Liver (tissue), 3 donors: ENCODE results near the gene NCOR2.

Source experiments
- CTCF ChIP-seq: fragments of 150-350 bp; IDR thresholded peaks from 2 replicates; pipeline ENCODE4 v1.5.1; 2017; ENCODE audit warnings: improper control_type of control experiment, low read depth, low read length; ENCODE audit not compliant: missing input control
- EGR1 ChIP-seq, 2 donors: IDR thresholded peaks; 2 replicates each; pipeline ENCODE4 v1.6.1; 2016 to 2018; ENCODE audit warnings: antibody characterized with exemption in 2 of 2, low read depth in 2 of 2
- GABPA ChIP-seq, 2 donors: IDR thresholded peaks in 1 of 2; conservative IDR thresholded peaks in 1 of 2; 2 replicates each; pipeline ENCODE4 v1.6.1; 2016; ENCODE audit warnings: antibody characterized with exemption in 2 of 2, mild to moderate bottlenecking in 1 of 2, moderate library complexity in 1 of 2
- MAX ChIP-seq: IDR thresholded peaks from 2 replicates; pipeline ENCODE4 v1.6.1; 2016; ENCODE audit warnings: antibody characterized with exemption
- RAD21 ChIP-seq, 2 donors: IDR thresholded peaks; 2 replicates each; pipeline ENCODE4 v1.6.1; 2016; ENCODE audit warnings: antibody characterized with exemption in 2 of 2, mild to moderate bottlenecking in 2 of 2
- REST ChIP-seq: IDR thresholded peaks from 2 replicates; pipeline ENCODE4 v1.6.1; 2016; ENCODE audit warnings: antibody characterized with exemption, mild to moderate bottlenecking
- RXRA ChIP-seq, 2 donors: IDR thresholded peaks; 2 replicates each; pipeline ENCODE4 v1.6.1; 2017 to 2018; ENCODE audit warnings: antibody characterized with exemption in 2 of 2, mild to moderate bottlenecking in 1 of 2
- TAF1 ChIP-seq: conservative IDR thresholded peaks from 2 replicates; pipeline ENCODE4 v1.6.1; 2016; ENCODE audit warnings: antibody characterized with exemption, mild to moderate bottlenecking
- YY1 ChIP-seq: IDR thresholded peaks from 2 replicates; pipeline ENCODE4 v1.6.1; 2016; ENCODE audit warnings: antibody characterized with exemption, mild to moderate bottlenecking
- ZBTB33 ChIP-seq: IDR thresholded peaks from 2 replicates; pipeline ENCODE4 v1.6.1; 2016; ENCODE audit warnings: antibody characterized with exemption
- donor health status: healthy.
- donor health status: healthy.

GRCh38 chr12:124564232-124564958, 3.0 kb downstream of the NCOR2 start:
- no peak for TF ChIP-seq CTCF
- TF ChIP-seq RAD21 (IDR thresholded peaks at IDR 0.05) = no peak
- no peak for TF ChIP-seq REST
- no peak for TF ChIP-seq EGR1 (IDR thresholded peaks at IDR 0.05; ENCODE audit: low read depth in 2 of 2)
- TF ChIP-seq TAF1 = no peak
- TF ChIP-seq MAX = no peak
- no peak for TF ChIP-seq YY1
- TF ChIP-seq RXRA (IDR thresholded peaks at IDR 0.05) = no peak
- no peak for TF ChIP-seq GABPA (IDR thresholded peaks at IDR 0.05 in 1 of 2, conservative IDR thresholded peaks at IDR 0.05 in 1 of 2)
- TF ChIP-seq ZBTB33 = no peak
